NOMO-1 treated with DMSO at 0.1 percent for 48 hours (cell line): ENCODE data around the gene FHIP1A.
"Not testable (repeated sequence)": the region's sequence is repeated elsewhere in the genome, so short reads cannot be mapped to it uniquely, and the experiment has no call there.

Experiments
- DNase-seq: peaks from one replicate; lab custom pipeline; 2025; ENCODE audit not compliant: unreplicated experiment; lab: John Stamatoyannopoulos, UW

FHIP1A gene

GRCh38 chr4:151408630-151409469 lies at the start of gene FHIP1A:
FHIP1A (plus strand) TSS chr4:151409176; CDS start chr4:151566260, 157,084 bp downstream.
- peak; percentile 62 for DNase-seq

DNA sequence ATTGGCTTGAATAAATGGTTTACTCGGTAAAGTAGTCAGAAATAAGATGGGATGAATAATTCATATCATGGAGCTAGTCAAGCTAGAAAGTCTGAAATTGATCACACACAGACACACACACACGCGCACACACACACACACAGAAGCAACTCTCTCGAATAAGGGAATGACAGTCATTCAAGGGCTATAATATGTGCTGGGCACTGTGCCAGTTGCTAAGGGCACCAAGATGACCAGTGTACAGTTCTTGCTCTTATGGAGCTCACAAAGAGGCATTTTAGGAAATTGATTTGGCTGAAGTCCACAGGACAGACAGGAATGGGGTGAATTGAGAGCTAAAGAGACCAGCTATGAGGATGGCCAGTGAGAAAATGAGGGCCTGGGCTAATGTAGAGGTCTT lies 49.4 kb upstream of the FHIP1A start:
- DNase-seq, result no peak

DNA sequence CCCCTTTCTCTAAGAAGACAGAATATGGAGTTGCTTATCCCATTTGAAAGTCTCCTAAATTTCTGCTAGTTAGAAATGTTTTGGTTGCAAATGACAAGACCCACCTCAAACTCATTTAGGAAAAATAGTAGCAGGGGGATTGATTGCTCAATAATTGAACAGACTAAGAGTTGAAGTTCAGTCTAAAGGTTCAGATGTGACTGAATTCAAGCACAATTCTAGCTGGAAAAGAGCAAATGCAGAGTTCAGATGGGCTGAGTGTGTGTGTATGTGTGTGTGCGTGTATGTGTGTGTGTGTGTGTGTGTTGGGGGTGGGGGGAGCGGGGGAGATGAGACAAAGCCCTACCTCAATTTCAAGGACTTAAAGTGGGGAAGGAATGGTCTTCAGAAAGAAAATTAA lies 47.9 kb upstream of the FHIP1A start:
- no peak for DNase-seq

DNA sequence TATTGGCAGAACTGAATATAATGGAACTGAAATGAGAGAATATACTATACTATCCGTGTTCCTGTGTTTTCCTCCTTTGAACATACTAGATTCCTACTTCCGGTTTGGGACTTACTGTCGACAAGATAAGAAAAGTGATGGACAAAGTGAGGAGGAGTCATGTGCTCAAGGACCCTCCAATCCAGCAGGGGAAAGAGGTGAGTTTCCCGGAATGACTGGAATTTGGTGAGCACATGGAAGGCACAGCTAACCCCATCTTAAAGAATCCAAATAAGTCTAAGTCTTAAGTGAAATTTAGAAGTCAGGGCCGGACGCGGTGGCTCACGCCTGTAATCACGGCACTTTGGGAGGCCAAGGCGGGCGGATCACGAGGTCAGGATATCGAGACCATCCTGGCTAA lies 47.0 kb upstream of the FHIP1A start:
- DNase-seq, result no peak

GRCh38 chr4:151362404-151363164 lies 46.4 kb upstream of the FHIP1A start:
- peak; percentile 80 for DNase-seq

DNA sequence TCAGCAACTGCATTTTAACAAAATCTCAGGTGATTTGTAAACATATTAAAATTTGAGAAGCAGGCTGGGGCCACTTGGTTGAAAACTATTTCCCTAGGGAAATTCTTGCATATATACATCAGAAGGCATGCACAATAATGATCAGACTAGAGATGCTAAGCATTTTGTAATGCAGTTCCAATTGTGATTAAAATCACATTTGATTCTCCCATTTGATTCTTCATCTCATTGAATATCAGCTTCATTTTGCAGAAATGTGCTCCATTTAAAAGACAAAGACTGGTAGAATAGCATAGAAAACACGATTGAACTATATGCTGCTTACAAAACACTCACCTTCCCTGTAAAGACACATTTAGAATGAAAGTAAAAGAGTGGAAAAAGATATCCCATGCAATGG lies 32.4 kb upstream of the FHIP1A start:
- DNase-seq, result no peak

GRCh38 chr4:151389311-151389710 lies 19.7 kb upstream of the FHIP1A start:
- DNase-seq, result no peak

DNA sequence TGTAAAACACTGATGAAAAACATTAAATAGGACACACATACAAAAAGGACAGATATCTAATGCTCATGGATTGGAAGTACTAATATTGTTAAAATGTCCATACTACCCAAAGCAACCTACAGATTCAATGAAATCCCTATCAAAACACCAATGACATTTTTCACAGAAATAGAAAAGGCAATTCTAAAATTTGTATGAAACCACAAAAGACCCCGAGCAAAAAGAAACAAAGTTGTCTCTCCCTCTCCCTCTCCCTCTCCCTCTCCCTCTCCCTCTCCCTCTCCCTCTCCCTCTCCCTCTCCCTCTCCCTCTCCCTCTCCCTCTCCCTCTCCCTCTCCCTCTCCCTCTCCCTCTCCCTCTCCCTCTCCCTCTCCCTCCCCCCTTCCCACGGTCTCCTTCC lies 19.2 kb upstream of the FHIP1A start:
- DNase-seq, result not testable (repeated sequence)

DNA sequence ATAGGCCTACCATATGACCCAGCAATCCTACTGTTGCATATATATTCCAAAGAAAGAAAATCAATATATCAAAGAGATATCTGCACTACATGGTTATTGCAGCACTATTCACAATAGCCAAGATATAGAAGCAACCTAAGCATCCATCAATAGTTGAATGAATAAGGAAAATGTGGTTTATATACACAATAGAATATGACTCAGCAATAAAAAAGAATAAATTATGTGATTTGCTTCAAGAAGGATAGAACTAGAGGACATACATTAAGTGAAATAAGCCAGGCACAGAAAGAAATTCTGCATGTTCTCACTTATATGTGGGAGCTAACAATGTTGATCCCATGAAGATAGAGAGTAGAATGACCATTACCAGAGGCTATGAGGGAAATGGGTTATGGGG lies 13.1 kb upstream of the FHIP1A start:
- no peak for DNase-seq

- DNase-seq, result no peak
Measured at GRCh38 chr4:151400343-151400742, 8.6 kb upstream of the FHIP1A start.

GRCh38 chr4:151401739-151402138 lies 7.2 kb upstream of the FHIP1A start:
- no peak for DNase-seq

GRCh38 chr4:151402145-151402865 lies 6.7 kb upstream of the FHIP1A start:
- no peak for DNase-seq

DNA sequence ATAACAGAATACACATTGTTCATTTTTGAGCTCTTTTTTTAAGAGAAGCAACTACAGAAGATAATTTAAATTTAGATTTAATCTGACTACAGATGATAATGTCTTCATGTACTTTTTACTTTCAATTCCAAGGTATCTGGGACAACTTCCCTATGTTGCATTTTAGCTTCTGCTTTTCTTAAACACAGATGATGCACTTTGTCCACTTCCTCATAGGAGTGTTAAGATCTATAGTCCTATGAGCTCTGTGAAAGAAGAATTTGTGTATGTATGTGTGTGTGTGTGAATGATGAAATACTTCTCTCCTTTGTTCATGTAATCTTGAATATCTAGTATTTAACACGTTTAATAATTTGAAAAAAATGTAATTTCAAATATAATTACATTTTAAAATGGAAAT lies 5.3 kb upstream of the FHIP1A start:
- peak; percentile 96 for DNase-seq

- not testable (repeated sequence) for DNase-seq
Measured at GRCh38 chr4:151404802-151405201, 4.2 kb upstream of the FHIP1A start.

DNA sequence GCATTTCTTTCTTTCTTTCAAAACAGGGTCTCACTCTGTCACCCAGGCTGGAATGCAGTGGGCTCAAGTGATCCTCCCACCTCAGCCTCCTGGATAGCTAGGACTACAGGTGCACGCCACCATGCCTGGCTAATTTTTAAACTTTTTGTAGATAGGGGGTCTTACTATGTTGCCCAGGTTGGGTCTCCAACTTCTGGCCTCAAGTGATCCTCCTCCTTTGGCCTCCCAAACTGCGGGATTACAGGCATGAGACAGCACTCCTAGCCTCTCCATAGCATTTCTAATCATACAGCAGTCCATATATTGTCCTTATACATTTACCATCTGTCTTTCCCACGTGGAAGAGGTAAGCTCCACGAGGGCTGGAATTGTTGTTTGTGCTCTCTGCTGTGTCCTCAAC lies 2.0 kb upstream of the FHIP1A start:
- DNase-seq, result no peak

- DNase-seq, result peak; percentile 92
Measured at GRCh38 chr4:151407466-151408379, 1.3 kb upstream of the FHIP1A start.

GRCh38 chr4:151408380-151408629 lies 671 bp upstream of the FHIP1A start:
- no peak for DNase-seq

- peak; percentile 65 for DNase-seq
Measured at GRCh38 chr4:151409470-151410313, 716 bp downstream of the FHIP1A start.

- no peak for DNase-seq
Measured at GRCh38 chr4:151415978-151416377, 7.0 kb downstream of the FHIP1A start.

GRCh38 chr4:151417164-151417571 lies 8.2 kb downstream of the FHIP1A start:
- no peak for DNase-seq
